GM12878 (cell line): ENCODE measurements around the gene ZNF791.

ENCODE experiments used
- ATF3 ChIP-seq: IDR thresholded peaks from 2 replicates; pipeline ENCODE4 v1.6.1; 2011; ENCODE audit warnings: low read depth, mild to moderate bottlenecking, low read length, moderate library complexity, borderline replicate concordance; ENCODE audit errors: extremely low read depth
- ATF7 ChIP-seq: fragments of 450-650 bp; IDR thresholded peaks from 2 replicates; pipeline ENCODE4 v1.6.1; 2016; ENCODE audit warnings: low read depth, mild to moderate bottlenecking
- CTCF ChIP-seq, 3 experiments: IDR thresholded peaks in 2 of 3; conservative IDR thresholded peaks in 1 of 3; 2 replicates each; pipeline ENCODE4 v1.5.1; 2011; ENCODE audit warnings: low read depth in 3 of 3, low read length in 3 of 3, mild to moderate bottlenecking in 3 of 3, control low read depth in 2 of 3, moderate library complexity in 2 of 3, inconsistent platforms in 1 of 3, mixed read lengths in 1 of 3; ENCODE audit not compliant: control insufficient read depth in 2 of 3, insufficient read depth in 1 of 3; ENCODE audit errors: extremely low read depth in 1 of 3
- IRF3 ChIP-seq: fragments of 450-650 bp; IDR thresholded peaks from 2 replicates; pipeline ENCODE4 v1.6.1; 2014; ENCODE audit warnings: mild to moderate bottlenecking
- MXI1 ChIP-seq: fragments of 150-350 bp; IDR thresholded peaks from 2 replicates; pipeline ENCODE4 v1.6.1; 2011; ENCODE audit warnings: low read depth, mild to moderate bottlenecking, inconsistent platforms, low read length, improper control_type of control experiment
- POLR2A ChIP-seq: IDR thresholded peaks from 2 replicates; pipeline ENCODE4 v1.6.1; 2011; ENCODE audit warnings: low read depth, mild to moderate bottlenecking, low read length
- REST ChIP-seq: IDR thresholded peaks from 2 replicates; pipeline ENCODE4 v1.6.1; 2012; ENCODE audit warnings: mild to moderate bottlenecking, low read depth, low read length
- RFX5 ChIP-seq: IDR thresholded peaks from 2 replicates; pipeline ENCODE4 v1.6.1; 2011; ENCODE audit warnings: low read depth, low read length, improper control_type of control experiment
- SP1 ChIP-seq: IDR thresholded peaks from one replicate; pipeline ENCODE4 v1.6.1; 2011; ENCODE audit warnings: low read depth, low read length
- SPI1 ChIP-seq: IDR thresholded peaks from 2 replicates; pipeline ENCODE4 v1.6.1; 2011; ENCODE audit warnings: low read depth, mild to moderate bottlenecking, low read length, moderate library complexity, borderline replicate concordance; ENCODE audit not compliant: insufficient read depth
- TBL1XR1 ChIP-seq: IDR thresholded peaks from 2 replicates; pipeline ENCODE4 v1.6.1; 2012; ENCODE audit warnings: low read depth, low read length, improper control_type of control experiment
- WRNIP1 ChIP-seq: IDR thresholded peaks from 2 replicates; pipeline ENCODE4 v1.6.1; 2011; ENCODE audit warnings: low read depth, low read length, improper control_type of control experiment, borderline replicate concordance

- TF ChIP-seq RFX5, result no peak
- no peak for TF ChIP-seq CTCF (IDR thresholded peaks at IDR 0.05 in 2 of 3, conservative IDR thresholded peaks at IDR 0.05 in 1 of 3; ENCODE audit: control insufficient read depth in 2 of 3, extremely low read depth in 1 of 3, insufficient read depth in 1 of 3, low read depth in 3 of 3, low read length in 3 of 3)
- TF ChIP-seq ATF3, result no peak
- TF ChIP-seq REST, result no peak
- no peak for TF ChIP-seq MXI1
- TF ChIP-seq POLR2A, result no peak
- TF ChIP-seq SPI1, result no peak
- TF ChIP-seq TBL1XR1, result no peak
- no peak for TF ChIP-seq ATF7
- TF ChIP-seq SP1, result no peak
- no peak for TF ChIP-seq WRNIP1
- no peak for TF ChIP-seq IRF3
Measured at GRCh38 chr19:12638611-12639182, 28.0 kb downstream of the ZNF791 start.
